HG03175 (cell line): ENCODE measurements around the gene CDK1.
A peak's percentile ranks its signal among the peaks of the same experiment; 100 is the strongest.

Experiments
- ATAC-seq: cut with Tn5 transposase; IDR thresholded peaks from one replicate; pipeline ENCODE4 v1.9.1; 2021; ENCODE audit warnings: mild to moderate bottlenecking, moderate library complexity; ENCODE audit not compliant: unreplicated experiment

The CDK1 gene

GRCh38 chr10:60778214-60778970 lies at the start of gene CDK1:
Gene CDK1 (plus strand): TSS chr10:60778478. CDS start chr10:60780166, 1,688 bp downstream.
- peak; percentile 97 for ATAC-seq

GRCh38 chr10:60729106-60729505 lies 49.2 kb upstream of the CDK1 start:
- ATAC-seq = no peak

- ATAC-seq = peak; percentile 80
These were observed 47.0 kb upstream of the CDK1 start for GRCh38 chr10:60731134-60731885.

GRCh38 chr10:60732198-60732806 lies 46.0 kb upstream of the CDK1 start:
- peak; percentile 25 for ATAC-seq

GRCh38 chr10:60732807-60733516 lies 45.3 kb upstream of the CDK1 start:
- peak; percentile 58 for ATAC-seq

GRCh38 chr10:60733517-60733822 lies 44.8 kb upstream of the CDK1 start:
- ATAC-seq = no peak

- ATAC-seq = no peak
These were observed 44.5 kb upstream of the CDK1 start for GRCh38 chr10:60733826-60734225.

GRCh38 chr10:60734226-60734625 lies 44.1 kb upstream of the CDK1 start:
- ATAC-seq = no peak

- no peak for ATAC-seq
These were observed 43.0 kb upstream of the CDK1 start for GRCh38 chr10:60735244-60735643.

GRCh38 chr10:60737242-60737641 lies 41.0 kb upstream of the CDK1 start:
- ATAC-seq = no peak

- ATAC-seq = no peak
These were observed 38.7 kb upstream of the CDK1 start for GRCh38 chr10:60739558-60739957.

- ATAC-seq = no peak
These were observed 35.8 kb upstream of the CDK1 start for GRCh38 chr10:60742512-60742911.

GRCh38 chr10:60747817-60748469 lies 30.3 kb upstream of the CDK1 start:
- no peak for ATAC-seq

- no peak for ATAC-seq
These were observed 25.1 kb upstream of the CDK1 start for GRCh38 chr10:60753152-60753551.

- ATAC-seq = no peak
These were observed 24.5 kb upstream of the CDK1 start for GRCh38 chr10:60753817-60754216.

- ATAC-seq = no peak
These were observed 20.8 kb upstream of the CDK1 start for GRCh38 chr10:60757420-60757895.

- no peak for ATAC-seq
These were observed 19.1 kb upstream of the CDK1 start for GRCh38 chr10:60759181-60759580.

- ATAC-seq = no peak
These were observed 17.5 kb upstream of the CDK1 start for GRCh38 chr10:60760711-60761210.

- ATAC-seq = no peak
These were observed 15.7 kb upstream of the CDK1 start for GRCh38 chr10:60762554-60762953.

GRCh38 chr10:60767424-60767823 lies 10.9 kb upstream of the CDK1 start:
- ATAC-seq = no peak

GRCh38 chr10:60769406-60769805 lies 8.9 kb upstream of the CDK1 start:
- ATAC-seq = no peak
